HG03432 (cell line): ENCODE results near the gene STPG4.
"Not testable (repeated sequence)": the region's sequence is repeated elsewhere in the genome, so short reads cannot be mapped to it uniquely, and the experiment has no call there.

Experiments used
- ATAC-seq: cut with Tn5 transposase; IDR thresholded peaks from one replicate; pipeline ENCODE4 v1.9.1; 2021; ENCODE audit warnings: mild to moderate bottlenecking, moderate library complexity; ENCODE audit not compliant: unreplicated experiment

Gene STPG4

DNA sequence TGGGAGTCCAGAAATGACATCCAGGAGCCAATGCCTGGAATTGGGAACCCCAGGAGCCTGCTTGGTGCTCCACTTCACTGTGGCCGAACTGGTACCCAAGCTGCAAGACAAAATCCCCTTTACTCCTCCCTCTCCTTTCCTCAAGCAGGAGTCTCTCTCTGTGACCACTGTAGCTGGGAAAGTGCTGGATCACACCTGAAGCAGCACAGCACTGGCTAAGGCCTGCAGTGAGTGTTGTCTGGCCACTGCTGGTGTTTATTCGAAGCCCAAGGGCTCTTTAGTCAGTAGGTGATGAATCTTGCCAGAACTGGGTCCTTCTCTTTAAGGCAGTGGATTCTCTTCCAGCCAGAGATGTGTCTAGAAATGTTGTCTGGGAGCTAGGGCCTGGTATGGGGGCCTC, 26.4 kb downstream of the STPG4 start:
- no peak for ATAC-seq

GRCh38 chr2:47127862-47128543, 27.1 kb downstream of the STPG4 start:
- no peak for ATAC-seq

GRCh38 chr2:47126783-47127182, 28.3 kb downstream of the STPG4 start:
- ATAC-seq, result no peak

DNA sequence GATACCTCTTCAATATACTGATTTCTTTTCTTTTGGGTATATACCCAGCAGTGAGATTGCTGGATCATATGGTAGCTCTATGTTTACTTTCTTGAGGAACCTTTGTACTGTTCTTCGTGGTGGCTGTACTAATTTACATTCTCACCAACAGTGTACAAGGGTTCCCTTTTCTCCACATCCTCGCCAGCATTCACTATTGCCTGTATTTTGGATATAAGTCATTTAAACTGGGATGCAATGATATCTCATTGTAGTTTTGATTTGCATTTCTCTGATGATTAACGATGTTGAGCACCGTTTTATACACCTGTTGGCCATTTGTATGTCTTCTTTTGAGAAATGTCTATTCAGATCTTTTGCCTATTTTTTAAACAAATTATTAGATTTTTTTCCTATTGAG, 30.4 kb downstream of the STPG4 start:
- ATAC-seq, result not testable (repeated sequence)

DNA sequence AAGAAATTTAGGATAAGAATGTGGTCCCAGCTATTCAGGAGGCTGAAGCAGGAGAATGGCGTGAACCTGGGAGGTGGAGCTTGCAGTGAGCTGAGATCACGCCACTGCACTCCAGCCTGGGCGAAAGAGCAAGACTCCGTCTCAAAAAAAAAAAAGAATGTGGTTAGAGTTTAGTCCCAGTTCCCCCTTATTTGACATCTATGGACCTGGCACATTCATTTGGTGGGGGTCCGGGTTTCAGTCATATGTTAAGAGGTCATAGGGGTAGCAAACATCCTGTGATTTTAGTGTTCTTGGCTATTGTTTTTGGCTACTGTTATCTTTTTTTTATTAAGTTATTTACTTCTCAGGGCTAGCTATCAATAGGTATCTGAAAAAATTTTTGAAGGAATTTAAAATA, 34.7 kb downstream of the STPG4 start:
- ATAC-seq, result not testable (repeated sequence)

GRCh38 chr2:47119001-47119400, 36.1 kb downstream of the STPG4 start:
- ATAC-seq, result no peak

DNA sequence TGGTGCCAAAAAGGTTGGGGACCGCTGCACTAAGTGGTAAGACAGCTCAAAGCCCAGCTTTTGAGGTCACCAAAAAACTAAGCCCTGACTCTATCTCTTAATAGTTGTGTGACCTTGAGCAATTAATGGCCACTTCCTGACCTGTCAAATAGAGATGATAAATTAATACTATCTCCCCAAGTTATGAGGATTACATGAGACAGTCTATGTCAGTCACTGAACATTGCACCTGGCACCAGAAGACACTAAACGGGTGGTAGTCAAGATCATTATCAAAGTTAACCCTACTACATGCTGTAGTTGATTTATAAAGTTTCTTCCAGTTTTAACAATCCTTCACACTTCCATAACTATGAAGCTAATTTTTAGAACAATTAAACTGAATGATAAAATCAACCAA, 36.5 kb downstream of the STPG4 start:
- no peak for ATAC-seq

- no peak for ATAC-seq
Measured at GRCh38 chr2:47112665-47113435, 42.3 kb downstream of the STPG4 start.

GRCh38 chr2:47109680-47110079, 45.4 kb downstream of the STPG4 start:
- no peak for ATAC-seq

GRCh38 chr2:47109007-47109375, 46.1 kb downstream of the STPG4 start:
- no peak for ATAC-seq

DNA sequence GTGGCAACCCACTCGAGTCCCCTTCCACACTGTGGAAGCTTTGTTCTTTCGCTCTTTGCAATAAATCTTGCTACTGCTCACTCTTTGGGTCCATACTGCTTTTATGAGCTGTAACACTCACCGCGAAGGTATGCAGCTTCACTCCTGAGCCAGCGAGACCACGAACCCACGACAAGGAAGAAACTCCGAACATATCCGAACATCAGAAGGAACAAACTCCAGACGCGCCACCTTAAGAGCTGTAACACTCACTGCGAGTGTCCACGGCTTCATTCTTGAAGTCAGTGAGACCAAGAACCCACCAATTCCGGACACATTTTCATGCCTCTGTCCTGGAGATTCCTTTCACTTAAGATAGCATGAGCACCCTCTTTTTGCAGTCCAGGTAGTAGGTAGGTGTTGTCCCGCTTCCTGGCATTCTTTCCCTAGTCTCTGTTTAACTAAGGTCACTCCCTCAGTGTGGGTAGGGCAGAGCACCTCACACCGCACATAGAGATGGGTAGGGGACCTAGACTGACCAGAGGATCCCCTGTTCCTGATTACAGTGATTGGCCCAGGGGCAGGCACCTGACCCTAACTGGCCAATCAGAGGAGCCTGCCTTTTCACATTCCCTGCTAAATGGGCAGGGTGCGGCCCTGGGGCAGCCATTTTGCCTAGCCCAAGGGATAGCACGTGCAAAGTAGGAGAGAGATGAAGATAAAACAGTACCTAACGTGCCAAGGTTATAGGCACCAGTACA, 46.7 kb downstream of the STPG4 start:
- not testable (repeated sequence) for ATAC-seq

DNA sequence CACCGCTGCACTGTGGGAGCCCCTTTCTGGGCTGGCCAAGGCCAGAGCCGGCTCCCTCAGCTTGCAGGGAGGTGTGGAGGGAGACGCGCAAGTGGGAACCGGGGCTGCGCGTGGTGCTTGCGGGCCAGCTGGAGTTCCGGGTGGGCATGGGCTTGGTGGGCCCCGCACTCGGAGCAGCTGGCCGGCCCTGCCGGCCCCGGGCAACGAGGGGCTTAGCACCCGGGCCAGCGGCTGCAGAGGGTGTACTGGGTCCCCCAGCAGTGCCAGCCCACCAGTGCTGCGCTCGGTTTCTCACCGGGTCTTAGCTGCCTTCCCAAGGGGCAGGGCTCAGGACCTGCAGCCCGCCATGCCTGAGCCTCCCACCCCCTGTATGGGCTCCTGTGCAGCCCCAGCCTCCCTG, 47.9 kb downstream of the STPG4 start:
- not testable (repeated sequence) for ATAC-seq

GRCh38 chr2:47106231-47106630, 48.9 kb downstream of the STPG4 start:
- ATAC-seq, result not testable (repeated sequence)

- ATAC-seq, result not testable (repeated sequence)
Measured at GRCh38 chr2:47099712-47100111, 55.4 kb downstream of the STPG4 start.

GRCh38 chr2:47098953-47099352, 56.2 kb downstream of the STPG4 start:
- ATAC-seq, result no peak

DNA sequence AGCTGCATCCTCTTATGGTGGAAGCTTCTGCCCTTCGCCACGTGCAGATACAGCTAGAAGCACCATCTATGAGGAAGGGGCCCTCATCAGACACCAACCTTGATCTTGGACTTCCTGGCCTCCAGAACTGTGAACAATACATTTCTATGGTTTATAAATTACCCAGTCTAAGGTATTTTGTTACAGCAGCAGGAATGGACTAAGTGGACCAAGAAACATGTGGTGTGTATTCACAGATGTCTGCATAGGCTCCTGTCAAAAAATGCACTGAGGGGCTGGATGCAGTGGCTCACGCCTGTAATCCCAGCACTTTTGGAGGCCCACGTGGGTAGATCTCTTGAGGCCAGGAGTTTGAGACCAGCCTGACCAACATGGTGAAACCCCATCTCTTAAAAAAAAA, 57.5 kb downstream of the STPG4 start:
- ATAC-seq, result no peak

- ATAC-seq, result no peak
Measured at GRCh38 chr2:47096451-47096850, 58.7 kb downstream of the STPG4 start.

DNA sequence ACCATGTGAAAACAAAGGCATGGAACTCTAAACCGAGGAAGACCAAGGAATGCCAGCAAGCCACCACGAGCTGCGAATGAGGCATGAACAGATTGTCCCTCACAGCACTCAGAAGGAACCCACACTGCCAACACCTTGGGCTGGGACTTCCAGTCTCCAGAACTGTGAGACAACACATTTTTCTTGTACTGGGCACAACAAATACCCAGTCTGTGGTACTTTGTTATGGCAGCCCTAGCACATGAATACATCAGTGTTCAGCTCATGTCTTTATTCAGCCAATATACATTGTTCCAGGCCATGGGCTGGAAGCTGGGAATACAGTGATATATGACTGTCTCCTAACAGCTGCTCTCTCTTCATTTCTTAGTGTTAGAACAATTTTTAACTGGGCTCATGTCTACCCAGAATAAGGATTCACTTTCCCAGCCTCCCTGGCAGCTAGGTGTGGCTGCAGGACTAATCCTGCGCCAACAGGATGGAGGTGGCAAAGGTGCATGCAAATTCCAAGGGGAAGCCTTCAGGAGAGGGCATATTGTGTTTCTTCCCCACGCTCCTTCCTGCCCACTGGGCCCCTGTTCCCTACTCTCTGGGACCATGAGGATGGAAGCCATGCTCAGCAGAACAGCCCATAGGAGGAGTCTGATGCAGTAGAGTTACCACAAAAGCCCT, 59.6 kb downstream of the STPG4 start:
- no peak for ATAC-seq

GRCh38 chr2:47094511-47095142, 60.5 kb downstream of the STPG4 start:
- ATAC-seq, result no peak

GRCh38 chr2:47093626-47094025, 61.5 kb downstream of the STPG4 start:
- ATAC-seq, result no peak

DNA sequence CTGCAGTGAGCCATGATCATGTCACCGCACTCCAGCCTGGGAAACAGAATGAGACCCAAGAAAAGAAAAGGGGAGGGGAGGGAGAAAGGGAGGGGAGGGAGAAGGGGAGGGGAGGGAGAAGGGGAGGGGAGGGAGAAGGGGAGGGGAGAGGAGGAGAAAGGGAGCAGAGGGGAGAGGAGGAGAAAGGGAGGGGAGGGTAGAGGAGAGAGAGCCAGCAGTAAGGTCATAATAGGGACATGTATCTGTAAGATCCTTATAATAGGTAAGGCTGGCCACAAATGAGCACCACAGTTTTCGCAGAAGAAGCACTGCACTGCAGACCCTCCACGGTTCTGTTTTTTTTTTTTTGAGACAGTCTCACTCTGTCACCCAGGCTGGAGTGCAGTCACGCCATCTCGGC, 62.6 kb downstream of the STPG4 start:
- ATAC-seq, result no peak
